H1 (cell line): ENCODE measurements around the gene FHDC1.

Experiments
- ATF2 ChIP-seq: IDR thresholded peaks from 2 replicates; pipeline ENCODE4 v1.6.1; 2012; ENCODE audit warnings: low read length, inconsistent platforms
- CTCF ChIP-seq, 3 experiments: IDR thresholded peaks; 1 replicate in 2 of 3; 2 replicates in 1 of 3; pipeline versions ENCODE4 v1.5.1 to v1.6.1; 2011; ENCODE audit warnings: low read length in 3 of 3, mild to moderate bottlenecking in 3 of 3, inconsistent platforms in 2 of 3, low read depth in 1 of 3, moderate library complexity in 1 of 3; ENCODE audit not compliant: insufficient read depth in 1 of 3; ENCODE audit errors: control extremely low read depth in 1 of 3
- FOSL1 ChIP-seq: IDR thresholded peaks from 2 replicates; pipeline ENCODE4 v1.6.1; 2011; ENCODE audit warnings: mild to moderate bottlenecking, low read depth, low read length, moderate library complexity; ENCODE audit not compliant: insufficient read depth
- GABPA ChIP-seq: IDR thresholded peaks from 2 replicates; pipeline ENCODE4 v1.6.1; 2011; ENCODE audit warnings: mild to moderate bottlenecking, low read length, moderate library complexity, borderline replicate concordance; ENCODE audit not compliant: insufficient read depth
- JUN ChIP-seq: IDR thresholded peaks from 2 replicates; pipeline ENCODE4 v1.6.1; 2011; ENCODE audit warnings: low read depth, mild to moderate bottlenecking, improper control_type of control experiment, low read length
- RAD21 ChIP-seq, 2 experiments: IDR thresholded peaks in 1 of 2; conservative IDR thresholded peaks in 1 of 2; 2 replicates each; pipeline ENCODE4 v1.6.1; 2011; ENCODE audit warnings: low read depth in 2 of 2, low read length in 2 of 2, improper control_type of control experiment in 1 of 2, inconsistent platforms in 1 of 2, mild to moderate bottlenecking in 1 of 2, moderate library complexity in 1 of 2
- RFX5 ChIP-seq: IDR thresholded peaks from 2 replicates; pipeline ENCODE4 v1.6.1; 2011; ENCODE audit warnings: low read depth, low read length, improper control_type of control experiment, borderline replicate concordance
- SIN3A ChIP-seq, 2 experiments: IDR thresholded peaks in 1 of 2; conservative IDR thresholded peaks in 1 of 2; 2 replicates each; pipeline ENCODE4 v1.6.1; 2011 to 2012; ENCODE audit warnings: low read length in 2 of 2, improper control_type of control experiment in 1 of 2, low read depth in 1 of 2, mild to moderate bottlenecking in 1 of 2
- SP1 ChIP-seq: IDR thresholded peaks from 2 replicates; pipeline ENCODE4 v1.6.1; 2011; ENCODE audit warnings: low read depth, low read length

GRCh38 chr4:153014460-153014859 lies 78.3 kb downstream of the FHDC1 start:
- TF ChIP-seq CTCF (IDR thresholded peaks at IDR 0.05; ENCODE audit: control extremely low read depth in 1 of 3, insufficient read depth in 1 of 3, low read depth in 1 of 3, low read length in 3 of 3) (no peak), ATF2 (no peak), RAD21 (IDR thresholded peaks at IDR 0.05 in 1 of 2, conservative IDR thresholded peaks at IDR 0.05 in 1 of 2; ENCODE audit: low read depth in 2 of 2, low read length in 2 of 2) (no peak), JUN (no peak), FOSL1 (no peak), SP1 (no peak), RFX5 (no peak), GABPA (no peak), SIN3A (conservative IDR thresholded peaks at IDR 0.05 in 1 of 2, IDR thresholded peaks at IDR 0.05 in 1 of 2; ENCODE audit: low read depth in 1 of 2, low read length in 2 of 2) (no peak)
